HG03280 (cell line): Measurements from ENCODE around the gene TBC1D3B.
"Not testable (repeated sequence)": the region's sequence is repeated elsewhere in the genome, so short reads cannot be mapped to it uniquely, and the experiment has no call there.

Experiments used
- ATAC-seq: cut with Tn5 transposase; IDR thresholded peaks from one replicate; pipeline ENCODE4 v1.9.1; 2021; ENCODE audit warnings: mild to moderate bottlenecking, moderate library complexity; ENCODE audit not compliant: unreplicated experiment

Gene TBC1D3B

DNA sequence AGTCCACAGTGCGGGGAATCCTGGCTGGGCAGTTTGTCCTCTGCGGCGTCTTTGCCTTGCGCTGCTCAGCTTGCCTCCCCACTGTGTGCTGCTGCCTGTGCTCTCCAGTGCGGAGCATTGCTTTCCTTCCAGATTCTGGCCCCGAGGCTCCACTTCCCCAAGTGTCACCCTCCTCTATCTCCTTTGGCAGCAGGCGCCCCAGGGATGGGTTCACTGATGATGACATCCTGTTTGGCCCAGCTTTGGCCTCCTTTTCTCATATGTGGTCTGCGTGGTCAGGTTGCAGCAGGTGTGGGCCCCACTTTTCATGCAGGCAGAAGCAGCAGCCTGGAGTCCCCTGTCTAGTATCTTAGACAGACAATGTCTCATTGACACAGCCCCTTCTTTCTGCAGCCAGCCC is 25.1 kb upstream of the TBC1D3B start:
- not testable (repeated sequence) for ATAC-seq

DNA sequence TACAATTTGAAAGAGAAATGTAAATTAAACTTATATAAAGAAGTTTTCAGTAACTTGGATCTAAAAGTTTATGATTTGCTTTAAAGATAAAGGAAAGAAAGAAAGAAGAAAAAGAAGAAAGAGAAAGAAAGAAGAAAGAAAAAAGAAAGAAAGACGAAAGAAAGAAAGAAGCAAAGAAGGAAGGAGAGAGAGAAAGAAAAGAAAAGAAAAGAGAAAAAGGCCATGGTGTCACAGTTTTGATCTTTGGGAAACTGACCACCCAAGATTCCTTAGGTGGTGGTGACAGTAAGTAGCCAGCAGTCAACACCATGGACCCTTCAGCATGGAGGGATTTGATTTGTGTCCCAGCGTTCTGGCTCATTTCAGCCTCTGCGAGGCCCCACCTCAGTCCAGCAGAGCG is 24.7 kb upstream of the TBC1D3B start:
- ATAC-seq, result not testable (repeated sequence)

DNA sequence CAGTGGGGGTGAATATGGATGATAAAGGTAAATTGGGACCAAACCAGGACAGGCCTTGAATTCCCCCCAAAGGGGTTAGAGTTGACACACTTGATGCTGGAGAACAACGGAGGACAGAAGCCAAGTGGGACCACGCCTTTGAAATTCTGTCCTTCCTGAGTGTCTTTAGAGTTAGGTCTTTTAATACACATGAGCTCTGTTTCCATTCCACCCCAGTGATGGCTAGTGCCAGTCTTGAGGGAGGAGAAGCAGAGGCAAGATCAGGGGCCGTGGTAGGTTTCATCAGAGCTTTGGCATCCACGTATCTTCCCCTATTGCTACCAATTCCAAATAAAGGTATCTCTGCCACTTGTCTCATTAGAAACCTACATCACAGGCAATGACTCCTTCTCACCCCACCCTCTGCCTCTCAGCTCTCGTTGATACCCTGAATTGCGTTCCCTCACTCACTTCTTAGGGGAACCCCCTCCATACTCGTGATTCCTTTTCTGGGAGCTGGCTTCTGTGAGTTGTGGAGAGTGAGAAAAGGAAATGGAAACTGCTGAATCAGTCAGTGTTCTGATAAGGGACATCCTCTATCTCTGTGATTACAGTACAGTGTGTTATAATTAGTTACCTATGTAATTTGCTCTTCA is 22.5 kb upstream of the TBC1D3B start:
- ATAC-seq, result peak; percentile 25

DNA sequence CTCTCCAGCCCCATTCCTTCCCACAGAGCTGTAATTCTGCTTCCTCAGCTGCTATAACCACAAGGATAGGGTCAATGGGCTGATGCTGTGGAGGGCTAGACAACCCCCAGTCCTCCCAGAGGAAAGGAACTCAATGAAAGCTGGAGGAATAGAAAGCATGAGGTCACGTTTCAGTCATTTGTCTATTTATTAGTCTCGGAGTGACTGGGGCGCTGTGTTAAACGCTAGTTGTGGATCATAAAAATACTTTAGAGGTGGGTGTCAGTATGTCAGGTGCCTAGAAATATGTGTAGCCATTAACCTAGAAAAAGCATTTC is 20.9 kb upstream of the TBC1D3B start:
- ATAC-seq, result peak; percentile 13

DNA sequence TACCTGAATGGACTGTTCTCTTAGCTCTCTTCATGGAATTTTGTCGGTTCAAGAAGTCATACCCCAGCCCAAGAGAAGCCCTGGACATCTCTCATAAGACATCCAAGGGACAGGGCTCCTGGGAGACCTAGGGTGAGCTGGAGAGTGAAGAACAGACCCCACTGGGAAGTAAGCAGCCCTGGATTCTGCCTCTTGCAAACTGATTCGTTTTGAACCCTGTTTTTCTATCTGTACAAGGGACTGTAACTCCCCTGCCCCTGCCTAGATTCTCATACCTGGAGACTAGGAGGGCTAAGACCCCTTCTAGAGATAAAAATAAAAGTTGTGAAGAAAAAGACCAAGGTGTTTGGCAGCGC is 19.7 kb upstream of the TBC1D3B start:
- ATAC-seq, result no peak

DNA sequence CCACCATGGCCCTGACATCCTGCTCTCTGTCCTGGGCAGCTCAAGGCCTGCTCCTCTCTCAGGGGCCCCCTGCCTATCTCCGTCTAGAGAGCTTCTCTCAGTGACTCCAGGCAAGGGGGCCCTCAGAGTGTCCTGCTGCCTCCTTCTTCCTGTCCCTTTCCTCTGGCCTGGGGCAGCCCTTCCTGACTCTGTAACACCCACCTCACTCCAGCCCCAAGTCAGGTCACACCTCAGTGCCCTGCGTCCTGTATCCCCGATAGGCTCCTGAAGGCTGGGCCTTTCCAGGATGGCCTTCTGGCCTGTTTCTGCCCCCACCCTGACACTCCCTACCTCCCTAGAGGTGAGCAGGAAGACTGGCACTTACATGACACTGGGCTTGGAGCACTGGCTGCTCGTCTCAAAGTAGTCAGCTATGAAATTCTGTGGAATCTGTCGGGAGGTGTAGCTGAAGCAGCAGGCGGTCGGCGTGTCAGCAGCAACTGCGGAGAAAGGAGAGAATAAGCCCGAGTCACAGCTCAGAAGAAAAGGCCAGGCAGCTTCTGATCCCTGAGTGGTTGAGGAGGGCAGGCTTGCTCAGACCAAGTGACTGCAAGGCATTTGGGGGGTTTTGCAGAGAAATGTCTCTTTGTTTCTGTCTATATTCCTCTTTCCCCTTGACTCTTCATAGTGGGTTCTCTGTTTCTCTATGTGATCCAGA is 19.1 kb upstream of the TBC1D3B start:
- ATAC-seq, result no peak

DNA sequence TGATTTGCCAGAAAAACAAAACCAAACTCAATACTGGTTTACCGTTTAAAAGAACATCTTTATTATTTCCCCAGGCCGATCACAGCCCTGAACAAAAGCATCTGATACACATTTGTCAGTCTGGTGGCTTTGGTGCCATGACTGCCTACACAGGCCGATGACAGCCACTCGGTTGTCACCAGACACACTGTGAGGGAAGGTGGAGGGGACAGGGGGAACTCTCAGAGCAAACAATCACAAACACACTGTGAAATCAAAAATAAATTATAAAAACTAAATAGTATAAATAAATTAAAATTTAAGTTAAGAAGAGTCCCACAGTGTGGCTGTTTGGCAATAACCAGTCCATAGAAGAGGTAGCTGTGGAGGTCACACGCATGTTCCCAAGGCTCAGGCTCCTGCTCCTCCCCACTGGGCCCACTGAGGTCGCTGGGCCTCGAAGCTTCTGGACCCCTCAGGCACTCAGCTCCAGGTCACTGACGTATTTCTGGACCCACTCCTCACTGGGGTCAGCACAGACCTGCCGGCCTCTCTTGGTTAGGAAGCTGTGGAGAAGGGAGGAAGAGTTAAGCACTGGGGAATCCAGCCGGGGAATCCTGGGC is 18.5 kb upstream of the TBC1D3B start:
- ATAC-seq, result not testable (repeated sequence)

DNA sequence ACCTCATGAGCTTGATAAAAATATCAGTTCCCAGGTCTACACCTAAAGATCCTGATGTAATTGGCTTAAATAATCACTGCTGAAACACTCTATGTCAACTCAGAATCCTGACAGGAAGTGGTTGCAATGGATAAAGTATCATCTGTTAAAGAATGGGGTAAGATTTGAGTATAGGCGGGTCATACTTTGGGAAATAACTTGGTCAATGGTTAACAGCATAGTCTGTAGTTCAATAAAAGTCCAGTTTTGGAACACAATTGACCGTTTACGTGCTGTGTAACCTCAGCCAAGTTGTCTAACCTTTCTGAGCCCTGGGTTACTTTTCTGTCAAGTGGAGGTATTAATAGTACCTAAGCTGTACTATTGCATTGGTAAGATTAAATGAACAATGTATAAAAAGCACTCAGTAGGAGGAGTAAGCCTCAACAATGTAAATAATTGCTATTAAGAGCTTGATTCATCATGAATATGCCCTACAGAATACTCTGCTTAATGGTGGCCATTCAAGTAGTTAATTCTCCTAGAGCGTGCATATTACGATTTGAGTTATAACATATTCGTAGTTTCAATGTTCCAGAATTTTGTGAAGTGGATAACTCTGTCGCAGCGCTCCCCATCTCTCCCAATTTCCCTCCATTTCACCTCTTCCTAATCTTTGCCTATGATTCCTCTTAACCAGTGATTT is 17.9 kb upstream of the TBC1D3B start:
- not testable (repeated sequence) for ATAC-seq

DNA sequence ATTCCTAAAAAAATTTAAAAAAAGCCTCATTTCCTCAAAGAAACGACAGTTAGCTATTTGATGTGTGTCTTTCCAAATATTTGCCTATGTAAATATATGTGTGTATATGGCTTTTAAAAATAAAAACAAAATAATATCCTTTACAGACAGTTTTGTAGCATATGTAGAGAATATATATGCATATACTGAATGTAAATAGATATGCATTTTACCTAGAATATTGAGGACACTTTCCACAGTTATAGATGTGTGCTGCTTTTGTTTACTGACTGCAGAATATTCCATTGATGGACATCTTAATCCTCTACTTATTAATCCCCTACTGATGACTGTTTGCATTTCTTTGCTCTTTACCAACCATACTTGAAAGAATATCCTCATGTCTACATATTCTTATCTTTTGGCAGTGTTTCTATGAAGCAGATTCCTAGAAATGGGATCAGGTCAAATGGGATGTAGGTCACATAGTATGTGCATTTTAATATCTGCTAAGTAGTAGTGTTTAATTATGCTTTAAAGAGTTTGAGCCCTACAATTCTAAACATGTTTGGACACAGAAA is 16.9 kb upstream of the TBC1D3B start:
- ATAC-seq, result no peak

DNA sequence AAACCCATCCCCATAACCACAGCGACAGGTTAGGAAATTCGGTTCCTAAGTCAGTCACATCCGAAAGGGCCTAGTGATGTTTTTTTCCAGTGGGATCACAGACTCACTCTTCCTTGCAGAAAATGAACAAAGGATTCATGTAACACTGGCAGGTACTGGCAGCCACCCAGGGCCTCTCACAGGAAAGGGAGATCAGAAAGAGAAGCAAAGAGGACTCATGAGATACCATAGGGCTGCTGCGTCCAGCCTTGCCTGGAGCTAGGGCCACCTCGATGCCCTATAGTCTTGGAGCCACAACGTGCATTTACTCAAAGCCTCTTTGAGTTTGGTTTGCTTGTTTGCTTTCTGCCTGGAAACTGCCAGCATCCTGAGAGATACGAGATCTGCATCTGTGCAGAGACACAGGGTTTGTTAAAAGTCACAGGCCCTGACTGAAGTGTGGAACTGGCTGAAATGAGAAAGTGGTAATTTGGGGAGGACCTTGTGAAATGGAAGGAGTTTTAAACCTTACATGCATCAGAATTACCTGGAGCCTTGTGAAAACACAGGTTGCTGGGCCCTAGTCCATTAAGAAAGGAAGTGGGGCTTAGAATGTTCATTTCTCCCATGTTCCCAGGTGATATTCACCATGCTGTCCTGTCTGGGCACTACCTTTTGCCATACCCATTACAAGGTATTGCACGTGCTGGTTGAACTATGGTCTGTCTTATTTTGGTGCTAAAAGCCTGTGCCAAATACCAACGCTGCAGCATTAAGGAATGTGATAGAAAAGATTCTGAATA is 14.3 kb upstream of the TBC1D3B start:
- not testable (repeated sequence) for ATAC-seq

DNA sequence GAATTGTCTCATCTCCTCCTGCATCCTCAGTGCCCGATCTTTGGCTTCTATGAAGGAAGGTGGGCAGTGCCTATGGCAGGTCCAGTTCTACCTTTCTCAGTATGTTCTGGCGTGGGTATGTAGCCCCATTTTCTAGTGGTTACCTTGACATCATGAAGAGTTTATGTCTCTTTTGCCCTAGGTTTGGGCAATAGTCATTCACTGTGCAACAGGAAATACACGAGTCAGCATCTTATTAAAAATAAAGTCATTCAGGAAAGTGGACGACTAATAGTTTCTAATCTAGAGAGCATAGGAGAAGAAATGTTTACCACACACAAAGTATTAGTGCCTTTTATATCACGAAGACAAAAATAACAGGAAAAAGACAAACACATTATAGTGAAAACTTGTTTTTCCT is 13.6 kb upstream of the TBC1D3B start:
- ATAC-seq, result not testable (repeated sequence)

DNA sequence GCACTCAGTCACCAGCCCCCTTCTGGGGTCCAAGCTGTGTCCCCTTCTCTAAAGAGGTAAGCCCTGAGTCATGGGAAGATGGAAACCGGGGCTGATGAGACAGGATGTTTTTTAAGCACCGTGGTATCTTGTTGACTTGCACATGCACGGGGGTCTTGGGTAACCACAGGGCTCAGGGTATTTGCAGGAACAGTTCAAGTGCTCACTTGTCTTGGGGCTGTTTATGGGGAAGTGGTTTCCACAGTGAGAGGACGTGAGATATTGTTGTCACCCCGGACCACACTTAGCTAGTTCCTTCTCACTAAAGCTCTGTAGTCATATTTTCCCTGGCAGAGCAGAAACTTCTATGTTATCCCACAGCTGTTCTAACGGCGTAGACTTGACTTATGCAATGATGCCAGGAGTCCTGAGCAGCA is 12.5 kb upstream of the TBC1D3B start:
- peak; percentile 51 for ATAC-seq

DNA sequence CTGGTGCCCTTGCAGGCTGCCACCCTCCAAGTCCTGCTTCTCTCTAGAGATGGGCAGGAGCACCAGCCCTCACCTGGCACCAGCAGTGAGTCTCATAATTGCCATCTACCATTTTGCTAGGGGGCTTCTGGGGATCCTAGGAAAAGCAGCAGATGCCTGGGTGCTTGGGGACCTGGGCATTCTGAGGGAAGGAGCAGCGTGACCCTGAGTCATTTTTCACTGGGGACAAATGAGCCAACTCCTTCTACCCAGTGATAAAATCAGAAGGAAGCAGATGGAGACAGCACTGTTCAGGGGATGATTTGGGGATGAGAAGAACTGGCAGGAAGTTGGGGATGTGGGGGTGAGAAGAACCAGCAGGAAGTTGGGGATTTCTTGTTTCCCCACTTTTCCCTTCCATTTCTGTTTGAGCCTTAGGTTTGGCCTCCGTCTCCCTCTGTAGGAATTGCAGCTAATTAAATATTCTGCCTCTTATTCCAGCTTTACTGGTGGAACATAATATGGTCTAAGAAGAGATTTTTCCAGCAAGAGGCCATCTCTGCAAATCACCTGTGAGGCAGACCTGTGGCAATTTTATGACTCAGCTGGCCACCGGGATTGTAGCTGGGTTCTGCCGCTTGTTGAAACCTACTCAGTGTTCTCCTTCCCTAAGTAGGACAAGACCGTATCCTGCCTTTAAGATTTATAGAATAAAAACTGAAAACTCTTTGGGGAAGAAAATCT is 11.7 kb upstream of the TBC1D3B start:
- not testable (repeated sequence) for ATAC-seq

DNA sequence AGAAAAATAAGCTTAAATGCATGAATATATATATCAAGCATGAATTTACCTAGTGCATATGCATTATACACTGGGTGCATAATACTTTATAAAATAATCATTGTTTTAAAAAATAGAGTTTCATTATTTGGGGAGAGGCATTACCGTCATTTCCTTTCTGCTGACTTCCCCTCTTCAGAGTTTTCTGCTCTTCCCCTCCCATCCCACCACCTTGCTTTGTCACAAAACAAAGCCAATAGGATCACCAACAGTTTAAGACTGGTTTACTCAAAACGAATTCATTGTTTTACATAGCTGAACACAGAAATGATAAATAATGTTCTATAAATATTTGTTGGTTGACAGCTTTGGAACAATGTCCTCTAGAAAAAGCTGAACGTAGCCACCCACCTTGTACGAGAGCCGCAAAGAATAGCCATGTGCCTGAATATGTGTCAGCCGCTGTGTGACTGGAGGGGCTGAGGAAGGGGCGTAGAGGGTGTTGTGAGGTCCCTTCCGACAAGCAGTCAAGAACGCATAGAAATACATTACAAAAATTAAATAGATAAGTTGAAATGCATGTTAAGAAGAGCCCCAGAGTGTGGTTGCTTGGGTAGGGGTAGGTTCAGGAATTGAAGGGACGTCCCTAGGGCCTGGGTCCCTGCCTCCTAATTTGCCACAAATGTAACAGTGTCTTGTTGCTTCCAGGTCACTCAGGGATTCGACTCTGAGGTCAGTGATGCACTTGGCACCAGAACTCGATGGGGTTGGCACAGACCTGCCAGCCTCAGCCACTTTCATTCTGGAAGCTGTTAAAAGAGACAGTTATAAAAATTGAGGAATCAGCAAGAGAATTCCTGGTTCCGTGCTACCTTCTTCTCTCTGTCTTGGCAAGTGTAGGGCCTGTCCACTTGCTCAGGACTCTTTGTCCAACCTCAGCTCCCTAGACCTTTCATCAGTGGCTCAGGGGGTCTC is 10.7 kb upstream of the TBC1D3B start:
- ATAC-seq, result not testable (repeated sequence)

DNA sequence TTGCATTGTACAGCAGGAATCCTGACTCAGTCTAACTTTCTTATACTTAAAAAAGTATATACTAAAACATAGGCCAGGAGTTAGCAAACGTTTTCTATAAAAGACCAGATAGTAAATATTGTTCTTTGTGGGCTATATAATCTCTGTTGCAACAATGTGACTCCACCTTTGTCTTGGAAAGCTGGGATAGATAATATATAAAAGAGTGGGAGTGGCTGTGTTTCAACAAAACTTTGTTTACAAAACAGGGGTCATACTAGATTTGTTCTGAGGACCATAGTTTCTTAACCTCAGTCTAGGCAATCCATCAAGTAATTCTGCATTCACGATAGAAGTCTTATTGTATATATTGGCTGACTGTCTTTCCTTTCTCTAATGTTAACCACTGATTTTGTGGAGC is 9.0 kb upstream of the TBC1D3B start:
- no peak for ATAC-seq

DNA sequence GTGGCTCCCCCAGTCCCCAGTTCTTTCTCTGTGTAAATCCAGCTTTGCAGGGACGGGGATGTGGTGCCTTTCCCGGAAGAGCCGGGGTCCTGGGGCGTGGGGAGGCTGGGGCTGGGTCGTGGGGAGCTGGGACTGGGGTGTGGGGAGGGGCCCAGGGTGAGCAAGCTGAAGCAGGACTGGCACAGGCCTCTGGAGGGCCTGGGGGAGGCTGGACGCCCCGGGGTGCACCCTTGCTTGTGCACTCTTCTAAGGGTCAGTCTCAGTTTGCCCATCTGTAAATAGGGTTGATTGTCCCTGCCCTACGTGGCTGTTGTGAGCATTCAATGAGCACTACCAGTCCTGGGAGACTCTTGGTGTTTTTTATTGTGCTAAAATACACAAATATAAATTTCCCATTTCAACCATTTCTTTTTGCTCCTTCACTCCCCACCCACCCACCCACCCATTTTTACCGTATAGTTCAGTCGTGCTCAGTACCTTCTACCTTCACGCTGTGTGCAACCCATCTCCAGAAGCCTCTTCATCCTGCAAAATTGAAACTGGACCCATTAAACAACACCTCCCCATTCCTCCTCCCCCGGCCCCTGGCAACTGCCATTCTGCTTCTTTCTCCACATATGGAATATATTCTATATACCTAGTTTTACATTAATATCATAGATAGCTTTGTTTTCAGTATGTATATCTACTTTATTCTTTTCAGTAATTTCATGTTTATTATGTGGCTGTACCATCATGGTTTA is 7.8 kb upstream of the TBC1D3B start:
- ATAC-seq, result no peak

DNA sequence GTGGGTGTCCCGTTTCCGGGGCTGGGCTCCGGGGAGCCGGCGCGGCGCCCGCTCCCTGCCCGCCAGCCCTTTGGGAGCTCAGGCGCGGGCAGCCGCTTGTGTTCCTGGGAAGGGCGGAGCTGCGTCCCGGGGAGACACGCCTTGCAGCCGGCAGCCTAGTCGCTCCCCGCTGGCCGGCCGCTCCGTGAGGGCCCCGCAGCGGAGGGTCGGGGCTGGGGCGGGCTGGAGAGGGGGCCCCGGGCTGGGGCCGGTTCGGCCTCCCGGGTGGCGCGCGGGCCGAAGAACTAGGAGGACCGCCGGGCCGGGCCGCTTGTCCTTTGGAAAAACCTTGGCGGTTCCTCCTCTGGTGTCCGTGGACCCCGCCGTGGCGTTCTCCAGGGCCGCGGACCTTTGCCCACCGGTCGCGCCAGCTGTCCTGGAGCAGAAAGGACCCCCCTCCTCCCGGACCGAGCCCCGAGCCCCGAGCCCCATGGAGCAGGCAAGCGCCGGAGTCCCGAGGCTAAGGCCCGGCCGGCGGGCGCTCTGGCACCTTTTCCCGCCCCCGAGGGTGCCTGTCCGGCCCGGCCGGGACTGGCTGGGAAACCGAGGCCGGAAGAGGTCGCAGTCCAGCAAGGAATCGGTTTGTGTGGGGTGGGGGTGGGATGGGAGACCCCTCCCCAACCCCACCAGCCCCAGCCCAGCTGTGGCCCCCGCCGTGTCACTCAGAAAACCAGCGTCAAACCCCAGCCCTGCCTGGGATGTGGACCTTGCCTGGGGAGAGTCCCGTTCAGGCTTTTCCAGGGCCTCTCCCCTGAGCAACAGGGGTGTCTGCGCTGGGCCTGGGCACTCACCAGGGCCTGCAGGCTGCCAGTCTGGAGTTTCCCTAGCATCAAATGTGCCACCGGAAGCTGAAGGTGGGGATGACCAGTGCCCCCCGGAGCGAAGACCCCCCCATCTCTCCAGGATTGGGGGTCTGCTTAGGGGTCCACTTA is 6.8 kb upstream of the TBC1D3B start:
- ATAC-seq, result no peak
